Esophagus squamous epithelium (tissue), 5 donors: Measurements from ENCODE around the gene GALNT13. TPM values are rescaled to one million over a fixed set of nuclear protein-coding genes. Genes with fewer than 3 reads are reported as not detected.

Source experiments
- DNase-seq: peaks from one replicate; lab custom pipeline; 2025; lab: John Stamatoyannopoulos, UW
- H3K27ac ChIP-seq, 4 donors: fragments of 200-600 bp; sonication (generic); one replicate each; pipeline ENCODE4 v1.5.1; 2016 to 2019; ENCODE audit warnings: mild to moderate bottlenecking in 1 of 4
- H3K27me3 ChIP-seq, 4 donors: fragments of 200-600 bp; sonication (generic); 1 replicate in 3 of 4; 2 replicates in 1 of 4; pipeline versions ENCODE4 v1.5.1 to v1.6.0; 2017 to 2021; ENCODE audit warnings: antibody characterized with exemption in 1 of 4
- H3K36me3 ChIP-seq, 3 donors: fragments of 200-600 bp; sonication (generic); one replicate each; pipeline ENCODE4 v1.5.1; 2016 to 2019
- H3K4me1 ChIP-seq, 3 donors: fragments of 200-600 bp; sonication (generic); one replicate each; pipeline ENCODE4 v1.5.1; 2017 to 2019
- H3K4me3 ChIP-seq, 4 donors: fragments of 200-600 bp; sonication (generic); 1 replicate in 3 of 4; 2 replicates in 1 of 4; pipeline ENCODE4 v1.5.1; 2016 to 2019; ENCODE audit warnings: mild to moderate bottlenecking in 2 of 4, moderate library complexity in 1 of 4
- H3K9me3 ChIP-seq, 3 donors: fragments of 200-600 bp; sonication (generic); one replicate each; pipeline ENCODE4 v1.5.1; 2016 to 2019
- POLR2A ChIP-seq, 4 donors: fragments of 450-650 bp; IDR thresholded peaks; one replicate each; pipeline ENCODE4 v1.6.1; 2017; ENCODE audit warnings: antibody characterized with exemption in 4 of 4, mild to moderate bottlenecking in 4 of 4, moderate library complexity in 3 of 4
- WGBS, 2 donors: methylation state at CpG; one replicate each; pipeline ENCODE4 v1.1.5; 2018; 5-methylcytosine and 5-hydroxymethylcytosine counted together
- intact Hi-C: fragments of 100-400 bp; cut with DNase I; formaldehyde crosslinking; loops from one replicate; pipeline ENCODE4 v1.15.0; 2022
- total RNA-seq, 4 donors: library from RNA; depleted of rRNA; stranded (reverse); fragments of >200 nt; gene quantifications; one replicate each; pipeline ENCODE4 v1.1.0, GENCODE V29; 2016
- TF ChIP-seq, protein P1 (sequence below), 6 experiments: fragments of 450-650 bp in 4 of 6; fragments of 200-600 bp in 2 of 6; sonication (generic) in 2 of 6; IDR thresholded peaks; one replicate each; pipeline ENCODE4 v1.5.1; 2016 to 2019; ENCODE audit warnings: antibody characterized with exemption in 6 of 6, mild to moderate bottlenecking in 4 of 6, moderate library complexity in 4 of 6
- donor health status: DM: yes; HTN: yes; CAD: no.

GALNT13 gene
- total RNA-seq, 4 donors from 2014 or later, result 0.04 to 0.38 (median 0.17) TPM

DNA sequence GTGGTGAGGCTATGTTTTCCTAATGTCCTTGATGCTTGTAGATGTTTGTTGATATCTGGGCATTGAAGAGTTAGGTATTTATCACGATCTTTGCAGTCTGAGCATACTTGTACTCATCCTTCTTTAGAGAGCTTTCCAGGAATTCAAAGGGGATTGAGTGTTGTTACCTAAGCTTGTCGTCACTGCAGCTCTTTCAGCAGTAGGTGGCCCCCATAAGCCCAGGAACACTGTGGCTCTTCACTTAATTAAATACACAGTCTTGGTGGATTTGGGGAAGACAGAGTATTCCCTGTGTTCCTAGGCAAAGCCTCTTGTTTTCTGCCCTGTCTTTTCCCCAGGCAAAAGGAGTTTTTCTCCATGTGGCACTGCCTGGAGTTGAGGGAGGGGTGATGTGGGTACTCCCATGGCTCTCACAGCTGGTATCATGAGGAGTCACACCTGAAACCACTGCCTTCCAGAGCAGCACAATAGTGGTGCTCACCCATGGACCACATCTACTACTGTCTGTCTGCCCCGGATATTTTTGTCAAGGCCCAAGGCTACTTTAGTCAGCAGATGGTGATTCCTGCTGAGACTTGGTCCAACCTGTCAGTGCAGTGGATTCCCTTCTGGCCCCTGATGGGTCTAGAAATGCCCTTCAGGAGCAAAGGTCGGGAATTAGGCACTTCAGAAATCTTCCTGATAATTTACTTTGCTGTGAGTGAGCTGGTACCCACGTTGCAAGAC is 95.7 kb downstream of the GALNT13 start:
- Histone ChIP-seq H3K27ac (no peak overlapping the region), H3K36me3 (no peaks in the 10 kb centered on the region), H3K9me3 (no peaks in the 10 kb centered on the region), H3K4me3 (no peak overlapping the region), H3K4me1 (no peaks in the 10 kb centered on the region), H3K27me3 (no peaks in the 10 kb centered on the region)
- intact Hi-C loops, result no loop called here
- 32 to 56% methylated on average over 5 of the region's 5 CpGs for WGBS, 2 donors
- DNase-seq, result no peak
- TF ChIP-seq, protein P1, sequence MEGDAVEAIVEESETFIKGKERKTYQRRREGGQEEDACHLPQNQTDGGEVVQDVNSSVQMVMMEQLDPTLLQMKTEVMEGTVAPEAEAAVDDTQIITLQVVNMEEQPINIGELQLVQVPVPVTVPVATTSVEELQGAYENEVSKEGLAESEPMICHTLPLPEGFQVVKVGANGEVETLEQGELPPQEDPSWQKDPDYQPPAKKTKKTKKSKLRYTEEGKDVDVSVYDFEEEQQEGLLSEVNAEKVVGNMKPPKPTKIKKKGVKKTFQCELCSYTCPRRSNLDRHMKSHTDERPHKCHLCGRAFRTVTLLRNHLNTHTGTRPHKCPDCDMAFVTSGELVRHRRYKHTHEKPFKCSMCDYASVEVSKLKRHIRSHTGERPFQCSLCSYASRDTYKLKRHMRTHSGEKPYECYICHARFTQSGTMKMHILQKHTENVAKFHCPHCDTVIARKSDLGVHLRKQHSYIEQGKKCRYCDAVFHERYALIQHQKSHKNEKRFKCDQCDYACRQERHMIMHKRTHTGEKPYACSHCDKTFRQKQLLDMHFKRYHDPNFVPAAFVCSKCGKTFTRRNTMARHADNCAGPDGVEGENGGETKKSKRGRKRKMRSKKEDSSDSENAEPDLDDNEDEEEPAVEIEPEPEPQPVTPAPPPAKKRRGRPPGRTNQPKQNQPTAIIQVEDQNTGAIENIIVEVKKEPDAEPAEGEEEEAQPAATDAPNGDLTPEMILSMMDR (IDR thresholded peaks at IDR 0.05), result no peak
- no peak for TF ChIP-seq POLR2A (IDR thresholded peaks at IDR 0.05)

DNA sequence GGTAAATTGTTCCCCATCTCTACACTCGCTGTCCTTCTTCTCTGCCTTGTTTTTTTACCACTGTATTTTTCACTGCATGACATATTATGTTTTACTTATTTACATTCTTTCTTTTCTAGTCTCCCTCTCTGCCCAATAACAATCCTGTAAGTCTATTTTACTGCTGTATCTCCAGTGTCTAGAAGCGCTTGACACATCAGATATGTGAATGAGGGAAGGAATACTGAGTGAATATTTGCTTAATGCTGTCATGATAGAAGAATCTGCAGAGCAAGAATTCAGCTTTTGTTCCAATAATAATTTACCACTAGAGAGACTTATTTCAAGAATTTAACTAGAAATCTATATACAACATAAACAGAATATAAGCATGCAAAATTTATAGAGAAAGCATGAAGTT is 99.5 kb downstream of the GALNT13 start:
- intact Hi-C loops, result no loop called here
- H3K27ac ChIP-seq, result no peak overlapping the region
- TF ChIP-seq POLR2A (IDR thresholded peaks at IDR 0.05), result no peak
- TF ChIP-seq, protein P1 (IDR thresholded peaks at IDR 0.05), result no peak
- H3K36me3 ChIP-seq, result no peaks in the 10 kb centered on the region
- no peaks in the 10 kb centered on the region for H3K4me1 ChIP-seq
- 35 to 78% methylated on average over 2 of the region's 2 CpGs for WGBS, 2 donors
- DNase-seq, result no peak
- H3K9me3 ChIP-seq, result no peaks in the 10 kb centered on the region
- no peaks in the 10 kb centered on the region for H3K27me3 ChIP-seq
- no peak overlapping the region for H3K4me3 ChIP-seq

DNA sequence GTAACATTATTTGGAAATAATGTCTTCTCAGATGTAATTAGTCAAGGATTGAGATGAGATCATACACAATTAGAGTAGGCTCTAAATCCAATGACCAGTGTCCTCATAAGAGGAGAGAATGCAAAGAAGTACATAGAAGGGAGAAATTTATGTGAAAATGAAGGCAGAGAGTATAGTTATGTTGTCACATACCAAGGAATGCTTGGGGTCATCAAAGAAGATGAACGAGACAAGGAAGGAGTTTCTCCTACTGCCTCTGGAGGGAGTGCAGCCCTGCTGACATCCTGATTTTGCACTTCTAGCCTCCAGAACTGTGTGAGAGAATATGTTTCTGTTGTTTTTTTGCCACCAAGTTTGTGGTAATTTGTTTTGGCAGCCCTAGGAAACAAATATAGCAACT is 100.1 kb downstream of the GALNT13 start:
- H3K27me3 ChIP-seq, result no peaks in the 10 kb centered on the region
- no peaks in the 10 kb centered on the region for H3K4me1 ChIP-seq
- no peak overlapping the region for H3K4me3 ChIP-seq
- TF ChIP-seq, protein P1 (IDR thresholded peaks at IDR 0.05), result no peak
- TF ChIP-seq POLR2A (IDR thresholded peaks at IDR 0.05), result no peak
- 41 to 47% methylated on average over 1 of the region's 1 CpG for WGBS, 2 donors
- no peak overlapping the region for H3K27ac ChIP-seq
- intact Hi-C loops, result no loop called here
- H3K36me3 ChIP-seq, result no peaks in the 10 kb centered on the region
- no peaks in the 10 kb centered on the region for H3K9me3 ChIP-seq
- no peak for DNase-seq

DNA sequence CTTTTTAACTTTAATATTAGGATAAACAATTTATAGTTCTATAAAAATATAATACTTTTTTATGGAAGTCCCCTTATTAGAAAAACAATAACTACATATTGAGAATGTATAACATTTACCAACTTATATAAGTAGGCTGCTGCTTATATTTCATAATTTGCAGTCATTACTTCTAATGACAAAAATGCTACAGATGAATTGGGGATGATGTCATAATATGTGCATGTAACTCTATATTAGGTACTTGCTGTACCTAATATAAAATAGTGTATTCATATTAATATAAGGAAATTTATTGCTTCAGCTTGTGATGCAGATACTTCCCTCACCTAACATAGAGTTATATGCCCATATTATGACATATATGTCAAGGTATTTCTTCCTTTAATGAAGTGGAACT is 100.7 kb downstream of the GALNT13 start:
- H3K27me3 ChIP-seq, result no peaks in the 10 kb centered on the region
- no peaks in the 10 kb centered on the region for H3K4me1 ChIP-seq

More for the DNA sequence above, 100.7 kb downstream of the GALNT13 start:
- DNase-seq, result no peak
- no peaks in the 10 kb centered on the region for H3K36me3 ChIP-seq
- H3K4me3 ChIP-seq, result no peak overlapping the region
- H3K9me3 ChIP-seq, result no peaks in the 10 kb centered on the region
- intact Hi-C loops, result no loop called here
- no peak for TF ChIP-seq POLR2A (IDR thresholded peaks at IDR 0.05)
- TF ChIP-seq, protein P1 (IDR thresholded peaks at IDR 0.05), result no peak
- no peak overlapping the region for H3K27ac ChIP-seq
